HG03469 (cell line): ENCODE measurements around the gene CRIP2.

Experiments used
- ATAC-seq: cut with Tn5 transposase; IDR thresholded peaks from one replicate; pipeline ENCODE4 v1.9.1; 2021; ENCODE audit warnings: mild to moderate bottlenecking, moderate library complexity, moderate number of reproducible peaks; ENCODE audit not compliant: unreplicated experiment

CRIP2 gene

DNA sequence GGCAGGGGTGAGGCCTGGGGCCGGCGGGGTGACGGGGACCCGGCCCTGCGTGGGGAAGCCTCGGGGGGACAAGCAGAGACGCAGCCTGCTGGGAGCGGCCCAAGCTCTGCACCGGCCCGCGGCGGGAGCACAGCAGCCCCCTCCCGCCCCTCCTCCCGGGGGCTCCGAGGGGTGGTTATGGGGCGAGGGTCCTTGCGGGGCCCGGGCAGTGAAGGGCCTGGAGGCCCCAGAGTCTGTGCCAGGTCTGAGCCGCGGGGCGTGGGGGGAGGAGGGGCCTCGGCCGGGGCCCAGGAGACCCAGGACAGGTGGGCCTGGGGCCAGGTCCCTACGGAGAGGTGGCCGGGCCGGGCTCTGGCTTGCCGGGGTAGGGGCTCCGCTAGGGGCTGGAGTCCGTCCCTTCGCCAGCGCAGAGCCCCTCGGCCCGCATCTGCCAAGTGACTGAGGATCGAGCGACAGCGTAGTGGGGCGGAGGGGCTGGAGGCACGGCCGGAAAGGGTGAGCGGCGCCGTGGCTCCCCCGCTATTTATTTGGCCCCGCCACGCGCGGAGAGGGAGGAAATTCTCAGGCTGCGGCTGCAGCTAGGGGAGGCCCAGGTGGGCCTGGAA, 52.3 kb downstream of the CRIP2 start:
- no peak for ATAC-seq

DNA sequence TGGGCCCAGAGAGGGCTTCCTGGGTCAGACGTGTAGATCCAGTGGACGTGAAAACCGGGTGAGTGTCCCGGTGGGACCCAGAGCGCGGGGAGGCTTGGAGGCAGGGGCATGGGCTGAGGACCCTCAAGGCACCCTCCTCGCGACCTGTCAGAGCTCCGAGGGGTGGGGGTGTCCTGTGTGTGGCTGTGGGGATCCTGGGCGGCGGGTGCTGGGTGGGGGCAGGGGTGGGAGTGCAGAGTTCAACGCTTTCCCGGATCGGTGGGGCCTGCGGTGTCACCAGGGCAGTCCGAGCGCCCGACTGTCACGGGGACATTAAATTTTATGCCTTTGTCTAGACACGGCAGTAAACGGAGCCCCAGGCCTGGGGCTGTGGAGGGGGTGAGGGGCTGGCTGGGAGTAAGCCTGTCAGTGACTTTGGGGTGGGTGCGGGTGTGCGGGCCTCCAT, 52.8 kb downstream of the CRIP2 start:
- ATAC-seq = no peak

DNA sequence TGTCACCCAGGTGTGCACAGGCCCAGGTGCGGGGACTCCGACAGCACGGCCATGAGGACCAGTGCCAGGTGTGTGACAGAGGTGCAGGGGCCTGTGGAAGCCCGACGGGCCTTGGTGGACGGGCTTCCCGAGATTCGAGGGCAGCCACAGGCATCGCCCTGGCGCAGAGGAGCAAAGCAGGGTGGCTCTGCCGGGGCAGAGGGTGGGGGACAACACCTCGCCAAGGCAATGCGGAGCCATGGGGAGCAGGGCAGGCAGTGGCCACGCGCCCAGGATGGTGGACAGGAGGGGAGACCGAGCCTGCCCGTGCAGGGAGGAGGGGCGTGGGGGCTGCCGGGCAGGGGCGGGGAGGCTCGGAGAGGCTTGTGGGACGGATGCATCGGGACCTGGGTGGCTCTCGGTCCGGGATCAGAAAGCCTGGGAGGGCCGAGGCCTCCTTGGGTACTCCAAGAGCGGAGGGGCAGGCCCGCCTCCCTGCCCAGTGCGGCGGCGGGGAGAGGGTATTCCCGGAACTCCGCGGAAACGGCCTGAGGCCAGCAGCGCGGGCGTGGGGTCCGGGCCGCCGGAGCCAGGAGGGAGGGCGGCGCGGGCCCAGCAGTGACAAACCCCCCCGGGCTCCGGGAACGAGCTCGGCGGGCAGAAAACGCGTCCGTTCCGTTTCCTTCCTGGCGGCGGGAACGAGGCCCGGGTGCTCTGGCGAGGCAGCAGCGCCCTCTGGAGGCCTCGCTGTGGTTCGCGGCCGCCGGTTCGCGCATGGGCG, 53.4 kb downstream of the CRIP2 start:
- no peak for ATAC-seq

DNA sequence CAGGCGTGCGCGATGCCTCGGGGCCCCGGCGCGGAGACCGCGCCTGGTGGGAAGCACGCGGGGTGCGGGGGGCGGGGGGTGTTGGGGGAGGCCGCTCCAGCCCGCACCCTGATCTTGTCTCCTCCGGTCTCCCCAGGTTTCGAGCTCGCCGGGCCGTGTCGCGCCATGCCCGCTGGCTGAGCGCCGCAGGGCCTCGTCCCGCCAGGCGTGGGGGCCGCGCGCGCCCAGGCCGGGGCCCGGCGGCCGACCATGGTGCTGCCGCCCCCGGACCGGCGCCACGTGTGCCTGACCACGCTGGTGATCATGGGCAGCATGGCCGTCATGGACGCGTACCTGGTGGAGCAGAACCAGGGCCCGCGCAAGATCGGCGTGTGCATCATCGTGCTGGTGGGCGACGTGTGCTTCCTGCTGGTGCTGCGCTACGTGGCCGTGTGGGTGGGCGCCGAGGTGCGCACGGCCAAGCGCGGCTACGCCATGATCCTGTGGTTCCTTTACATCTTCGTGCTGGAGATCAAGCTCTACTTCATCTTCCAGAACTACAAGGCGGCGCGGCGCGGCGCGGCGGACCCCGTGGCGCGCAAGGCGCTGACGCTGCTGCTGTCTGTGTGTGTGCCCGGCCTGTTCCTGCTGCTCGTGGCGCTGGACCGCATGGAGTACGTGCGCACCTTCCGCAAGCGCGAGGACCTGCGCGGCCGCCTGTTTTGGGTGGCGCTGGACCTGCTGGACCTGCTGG, 54.1 kb downstream of the CRIP2 start:
- no peak for ATAC-seq

DNA sequence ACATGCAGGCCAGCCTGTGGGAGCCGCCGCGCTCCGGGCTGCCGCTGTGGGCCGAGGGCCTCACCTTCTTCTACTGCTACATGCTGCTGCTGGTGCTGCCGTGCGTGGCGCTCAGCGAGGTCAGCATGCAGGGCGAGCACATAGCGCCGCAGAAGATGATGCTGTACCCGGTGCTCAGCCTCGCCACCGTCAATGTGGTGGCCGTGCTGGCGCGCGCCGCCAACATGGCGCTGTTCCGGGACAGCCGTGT, 54.6 kb downstream of the CRIP2 start:
- no peak for ATAC-seq
